ENCODE results near the gene ST6GAL1.

ST6GAL1 gene

GRCh38 chr3:187062526-187063177 is 132.3 kb downstream of the ST6GAL1 start:
- Histone ChIP-seq H3K36me3 (ENCODE audit: control insufficient read depth, insufficient read depth, low read length) (peaks cover 4% of the 10 kb centered on the region; the same call in 1 of the 2 replicates), H3K9me3 (ENCODE audit: control insufficient read depth, insufficient read depth, low read length) (peaks cover 2% of the 10 kb centered on the region), H3K4me1 (ENCODE audit: control insufficient read depth, insufficient read depth, low read length) (no peaks in the 10 kb centered on the region), H3K4me3 (ENCODE audit: low read length) (no peak overlapping the region), H3K27me3 (ENCODE audit: control insufficient read depth, insufficient read depth, low read length) (no peaks in the 10 kb centered on the region), H3K27ac (ENCODE audit: low read length) (no peak overlapping the region)
- DNase-seq (ENCODE audit: low read depth, low spot score): no peak

- Histone ChIP-seq H3K36me3 (ENCODE audit: control insufficient read depth, insufficient read depth, low read length) (no peaks in the 10 kb centered on the region), H3K27ac (ENCODE audit: low read length) (no peak overlapping the region)
Observed at GRCh38 chr3:187063286-187064121, 133.2 kb downstream of the ST6GAL1 start.

GRCh38 chr3:187064210-187065115 is 134.1 kb downstream of the ST6GAL1 start:
- no peaks in the 10 kb centered on the region for H3K4me1 ChIP-seq (ENCODE audit: control insufficient read depth, insufficient read depth, low read length)
- H3K27ac ChIP-seq (ENCODE audit: low read length): no peak overlapping the region
- H3K4me3 ChIP-seq (ENCODE audit: low read length): no peak overlapping the region
- H3K9me3 ChIP-seq (ENCODE audit: control insufficient read depth, insufficient read depth, low read length): no peaks in the 10 kb centered on the region
- no peaks in the 10 kb centered on the region for H3K27me3 ChIP-seq (ENCODE audit: control insufficient read depth, insufficient read depth, low read length)
- DNase-seq (ENCODE audit: low read depth, low spot score): no peak
- no peaks in the 10 kb centered on the region for H3K36me3 ChIP-seq (ENCODE audit: control insufficient read depth, insufficient read depth, low read length)
- WGBS (ENCODE audit: insufficient coverage, insufficient read length): no CpG with 5 or more reads among the region's 12 CpGs

More at GRCh38 chr3:187063286-187064121, 133.2 kb downstream of the ST6GAL1 start:
- DNase-seq (ENCODE audit: low read depth, low spot score): no peak
- Histone ChIP-seq H3K4me3 (ENCODE audit: low read length) (no peak overlapping the region), H3K27me3 (ENCODE audit: control insufficient read depth, insufficient read depth, low read length) (no peaks in the 10 kb centered on the region), H3K9me3 (ENCODE audit: control insufficient read depth, insufficient read depth, low read length) (no peaks in the 10 kb centered on the region), H3K4me1 (ENCODE audit: control insufficient read depth, insufficient read depth, low read length) (no peaks in the 10 kb centered on the region)
- WGBS (ENCODE audit: insufficient coverage, insufficient read length): no CpG with 5 or more reads among the region's 6 CpGs

GRCh38 chr3:187066228-187066995 is 136.1 kb downstream of the ST6GAL1 start:
- no CpG with 5 or more reads among the region's 7 CpGs for WGBS (ENCODE audit: insufficient coverage, insufficient read length)
- DNase-seq (ENCODE audit: low read depth, low spot score): peak; percentile 39
- Histone ChIP-seq H3K9me3 (ENCODE audit: control insufficient read depth, insufficient read depth, low read length) (no peaks in the 10 kb centered on the region), H3K4me3 (ENCODE audit: low read length) (no peak overlapping the region), H3K27ac (ENCODE audit: low read length) (no peak overlapping the region), H3K36me3 (ENCODE audit: control insufficient read depth, insufficient read depth, low read length) (no peaks in the 10 kb centered on the region), H3K27me3 (ENCODE audit: control insufficient read depth, insufficient read depth, low read length) (no peaks in the 10 kb centered on the region), H3K4me1 (ENCODE audit: control insufficient read depth, insufficient read depth, low read length) (no peaks in the 10 kb centered on the region)

GRCh38 chr3:187068787-187069186 is 138.5 kb downstream of the ST6GAL1 start:
- Histone ChIP-seq H3K9me3 (ENCODE audit: control insufficient read depth, insufficient read depth, low read length) (no peaks in the 10 kb centered on the region), H3K4me1 (ENCODE audit: control insufficient read depth, insufficient read depth, low read length) (no peaks in the 10 kb centered on the region), H3K36me3 (ENCODE audit: control insufficient read depth, insufficient read depth, low read length) (no peaks in the 10 kb centered on the region), H3K4me3 (ENCODE audit: low read length) (no peak overlapping the region), H3K27me3 (ENCODE audit: control insufficient read depth, insufficient read depth, low read length) (no peaks in the 10 kb centered on the region), H3K27ac (ENCODE audit: low read length) (no peak overlapping the region)
- no CpG with 5 or more reads among the region's 5 CpGs for WGBS (ENCODE audit: insufficient coverage, insufficient read length)
- no peak for DNase-seq (ENCODE audit: low read depth, low spot score)

- Histone ChIP-seq H3K4me1 (ENCODE audit: control insufficient read depth, insufficient read depth, low read length) (no peaks in the 10 kb centered on the region), H3K36me3 (ENCODE audit: control insufficient read depth, insufficient read depth, low read length) (no peaks in the 10 kb centered on the region; the same call in 1 of the 2 replicates), H3K4me3 (ENCODE audit: low read length) (no peak overlapping the region), H3K27ac (ENCODE audit: low read length) (no peak overlapping the region), H3K9me3 (ENCODE audit: control insufficient read depth, insufficient read depth, low read length) (no peaks in the 10 kb centered on the region), H3K27me3 (ENCODE audit: control insufficient read depth, insufficient read depth, low read length) (no peaks in the 10 kb centered on the region)
- no CpG with 5 or more reads among the region's 7 CpGs for WGBS (ENCODE audit: insufficient coverage, insufficient read length)
- DNase-seq (ENCODE audit: low read depth, low spot score): no peak
Observed at GRCh38 chr3:187069857-187070516, 139.7 kb downstream of the ST6GAL1 start.

GRCh38 chr3:187072102-187072501 is 141.8 kb downstream of the ST6GAL1 start:
- Histone ChIP-seq H3K4me1 (ENCODE audit: control insufficient read depth, insufficient read depth, low read length) (no peaks in the 10 kb centered on the region), H3K27me3 (ENCODE audit: control insufficient read depth, insufficient read depth, low read length) (no peaks in the 10 kb centered on the region), H3K36me3 (ENCODE audit: control insufficient read depth, insufficient read depth, low read length) (peaks cover 3% of the 10 kb centered on the region; the same call in 1 of the 2 replicates), H3K27ac (ENCODE audit: low read length) (no peak overlapping the region), H3K4me3 (ENCODE audit: low read length) (no peak overlapping the region), H3K9me3 (ENCODE audit: control insufficient read depth, insufficient read depth, low read length) (no peaks in the 10 kb centered on the region)
- no peak for DNase-seq (ENCODE audit: low read depth, low spot score)
- WGBS (ENCODE audit: insufficient coverage, insufficient read length): no CpG with 5 or more reads among the region's 3 CpGs

GRCh38 chr3:187072511-187072910 is 142.2 kb downstream of the ST6GAL1 start:
- no CpG with 5 or more reads among the region's 5 CpGs for WGBS (ENCODE audit: insufficient coverage, insufficient read length)
- Histone ChIP-seq H3K4me1 (ENCODE audit: control insufficient read depth, insufficient read depth, low read length) (no peaks in the 10 kb centered on the region), H3K4me3 (ENCODE audit: low read length) (no peak overlapping the region), H3K27me3 (ENCODE audit: control insufficient read depth, insufficient read depth, low read length) (no peaks in the 10 kb centered on the region), H3K36me3 (ENCODE audit: control insufficient read depth, insufficient read depth, low read length) (peaks cover 3% of the 10 kb centered on the region; the same call in 1 of the 2 replicates), H3K27ac (ENCODE audit: low read length) (no peak overlapping the region), H3K9me3 (ENCODE audit: control insufficient read depth, insufficient read depth, low read length) (no peaks in the 10 kb centered on the region)
- DNase-seq (ENCODE audit: low read depth, low spot score): no peak

- no CpG with 5 or more reads among the region's 5 CpGs for WGBS (ENCODE audit: insufficient coverage, insufficient read length)
- Histone ChIP-seq H3K9me3 (ENCODE audit: control insufficient read depth, insufficient read depth, low read length) (no peaks in the 10 kb centered on the region), H3K4me3 (ENCODE audit: low read length) (no peak overlapping the region), H3K4me1 (ENCODE audit: control insufficient read depth, insufficient read depth, low read length) (no peaks in the 10 kb centered on the region), H3K36me3 (ENCODE audit: control insufficient read depth, insufficient read depth, low read length) (peaks cover 3% of the 10 kb centered on the region; the same call in 1 of the 2 replicates), H3K27me3 (ENCODE audit: control insufficient read depth, insufficient read depth, low read length) (no peaks in the 10 kb centered on the region), H3K27ac (ENCODE audit: low read length) (no peak overlapping the region)
- DNase-seq (ENCODE audit: low read depth, low spot score): no peak
Observed at GRCh38 chr3:187073581-187074098, 143.3 kb downstream of the ST6GAL1 start.
